HCT116 (cell line): ENCODE data around the gene NHSL1. TPM values are rescaled to one million over a fixed set of nuclear protein-coding genes. Genes with fewer than 3 reads are reported as not detected.

Experiments
- ATAC-seq: fragments of 200-7000 bp; cut with Tn5 transposase; 2 replicates; pipeline ENCODE4 v1.9.1; 2020; ENCODE audit warnings: mild to moderate bottlenecking, moderate library complexity
- BruUV-seq: library from RNA; stranded (reverse); fragments of 400-500 nt; replicated peaks from 2 replicates; lab custom pipeline; 2021; lab: Mats Ljungman, UMichigan
- CTCF ChIA-PET: fragments of 300-600 bp; sonication (Branson Sonifier 250); formaldehyde crosslinking; loops from one replicate; lab custom pipeline; 2021; ENCODE audit warnings: antibody characterized with exemption; lab: Charles Lee
- POLR2A ChIA-PET: fragments of 300-600, 350-600 bp; sonication (Branson Sonifier 250); formaldehyde crosslinking; loops from one replicate; lab custom pipeline; 2021; ENCODE audit warnings: antibody characterized with exemption; lab: Charles Lee
- RAD21 ChIA-PET, 2 experiments: fragments of 300-600 bp; sonication (Branson Sonifier 250); formaldehyde crosslinking; loops; one replicate each; lab custom pipeline; 2023; ENCODE audit warnings: low total read pairs in 2 of 2; ENCODE audit not compliant: uncharacterized antibody in 2 of 2, unreplicated experiment in 2 of 2, low non-redundant PET in 1 of 2; lab: Charles Lee
- DNase-seq: peaks from one replicate; pipeline ENCODE4 v3.0.0-alpha.2; 2010; ENCODE audit warnings: low read depth, low spot score
- H2AFZ ChIP-seq: fragments of 200-600 bp; shearing (Covaris generic), sonication (generic); 2 replicates; pipeline ENCODE4 v1.6.1; 2017; ENCODE audit warnings: low read depth, mixed run types, mixed read lengths, antibody characterized with exemption, low read length; ENCODE audit not compliant: poor library complexity, severe bottlenecking
- H3K27ac ChIP-seq: 2 replicates; pipeline ENCODE4 v1.5.1; 2012; ENCODE audit warnings: low read depth, low read length
- H3K27me3 ChIP-seq: fragments of 200-600 bp; sonication (generic); 2 replicates; pipeline ENCODE4 v1.6.1; 2016; ENCODE audit warnings: mixed run types, low read length, mixed read lengths; ENCODE audit not compliant: insufficient read depth
- H3K36me3 ChIP-seq, 2 experiments: fragments of 200-500 bp in 1 of 2; fragments of 200-600 bp in 1 of 2; sonication (Bioruptor generic) in 1 of 2; sonication (generic) in 1 of 2; 2 replicates each; pipeline versions ENCODE4 v1.5.1 to v1.6.1; 2014 to 2016; ENCODE audit warnings: low read length in 2 of 2, inconsistent platforms in 1 of 2, mixed read lengths in 1 of 2, mixed run types in 1 of 2; ENCODE audit not compliant: insufficient read depth in 2 of 2, control insufficient read depth in 1 of 2
- H3K4me1 ChIP-seq, 2 experiments: fragments of 200-600 bp in 1 of 2; sonication (generic) in 1 of 2; 2 replicates each; pipeline versions ENCODE4 v1.5.1 to v1.6.1; 2012 to 2017; ENCODE audit warnings: low read length in 2 of 2, inconsistent platforms in 1 of 2, mild to moderate bottlenecking in 1 of 2, mixed read lengths in 1 of 2, mixed run types in 1 of 2, moderate library complexity in 1 of 2; ENCODE audit not compliant: insufficient read depth in 2 of 2, control insufficient read depth in 1 of 2
- H3K4me2 ChIP-seq: fragments of 200-600 bp; sonication (generic); 2 replicates; pipeline ENCODE4 v1.6.1; 2017; ENCODE audit warnings: mixed run types, low read length, mixed read lengths
- H3K4me3 ChIP-seq, 2 experiments: fragments of 200-600 bp in 1 of 2; sonication (generic) in 1 of 2; replicated peaks in 1 of 2; 2 replicates each; pipeline ENCODE4 v1.5.1; 2011 to 2016; ENCODE audit warnings: low read length in 2 of 2, control low read depth in 1 of 2, low read depth in 1 of 2, mild to moderate bottlenecking in 1 of 2, mixed read lengths in 1 of 2, mixed run types in 1 of 2
- H3K79me2 ChIP-seq: fragments of 200-600 bp; sonication (generic); 2 replicates; pipeline ENCODE4 v1.6.1; 2017; ENCODE audit warnings: mild to moderate bottlenecking, mixed run types, low read length, moderate library complexity, mixed read lengths; ENCODE audit not compliant: insufficient read depth
- H3K9ac ChIP-seq: fragments of 200-600 bp; sonication (generic); 2 replicates; pipeline ENCODE4 v1.6.1; 2016; ENCODE audit warnings: low read length, mixed read lengths
- H3K9me2 ChIP-seq: fragments of 200-600 bp; sonication (generic), shearing (Covaris generic); 2 replicates; pipeline ENCODE4 v1.6.1; 2017; ENCODE audit warnings: mixed run types, mild to moderate bottlenecking, moderate library complexity; ENCODE audit not compliant: insufficient read depth
- H3K9me3 ChIP-seq, 2 experiments: fragments of 200-500 bp in 1 of 2; fragments of 200-600 bp in 1 of 2; sonication (Bioruptor generic) in 1 of 2; sonication (generic) in 1 of 2; 2 replicates each; pipeline ENCODE4 v1.6.1; 2014 to 2017; ENCODE audit warnings: low read length in 2 of 2, mixed read lengths in 2 of 2, inconsistent platforms in 1 of 2, low read depth in 1 of 2, mild to moderate bottlenecking in 1 of 2, mixed run types in 1 of 2, moderate library complexity in 1 of 2; ENCODE audit not compliant: control insufficient read depth in 1 of 2, insufficient read depth in 1 of 2
- H4K20me1 ChIP-seq: fragments of 200-600 bp; sonication (generic), shearing (Covaris generic); 2 replicates; pipeline ENCODE4 v1.6.1; 2017; ENCODE audit warnings: mixed run types, mild to moderate bottlenecking, moderate library complexity; ENCODE audit not compliant: insufficient read depth
- CBX3 ChIP-seq: IDR thresholded peaks from 2 replicates; pipeline ENCODE4 v1.6.1; 2012; ENCODE audit warnings: low read depth
- CEBPB ChIP-seq: IDR thresholded peaks from 2 replicates; pipeline ENCODE4 v1.6.1; 2012; ENCODE audit warnings: low read depth
- EGR1 ChIP-seq: IDR thresholded peaks from 2 replicates; pipeline ENCODE4 v1.6.1; 2012; ENCODE audit warnings: low read depth
- ELF1 ChIP-seq: IDR thresholded peaks from 2 replicates; pipeline ENCODE4 v1.6.1; 2012; ENCODE audit warnings: low read depth, borderline replicate concordance
- EZH2phosphoT487 ChIP-seq: fragments of 200-600 bp; IDR thresholded peaks from 2 replicates; pipeline ENCODE4 v1.6.1; 2018; ENCODE audit warnings: antibody characterized with exemption, borderline replicate concordance
- JUND ChIP-seq: IDR thresholded peaks from 2 replicates; pipeline ENCODE4 v1.6.1; 2012
- MAX ChIP-seq: IDR thresholded peaks from 2 replicates; pipeline ENCODE4 v1.6.1; 2012
- POLR2A ChIP-seq: IDR thresholded peaks from 2 replicates; pipeline ENCODE4 v1.7.0; 2011; ENCODE audit warnings: borderline replicate concordance; ENCODE audit not compliant: insufficient read depth, insufficient read length; ENCODE audit errors: extremely low read depth
- RAD21 ChIP-seq: IDR thresholded peaks from 2 replicates; pipeline ENCODE4 v1.6.1; 2012; ENCODE audit warnings: low read depth, mild to moderate bottlenecking
- SIN3A ChIP-seq: IDR thresholded peaks from 2 replicates; pipeline ENCODE4 v1.6.1; 2012; ENCODE audit warnings: low read depth
- TCF7L2 ChIP-seq: IDR thresholded peaks from 2 replicates; pipeline ENCODE4 v1.7.0; 2011; ENCODE audit warnings: borderline replicate concordance, inconsistent platforms; ENCODE audit not compliant: insufficient read depth, insufficient read length; ENCODE audit errors: extremely low read depth
- YY1 ChIP-seq: IDR thresholded peaks from 2 replicates; pipeline ENCODE4 v1.6.1; 2011; ENCODE audit warnings: low read length, low read depth, moderate library complexity, mild to moderate bottlenecking; ENCODE audit not compliant: insufficient replicate concordance; ENCODE audit errors: extremely low read depth
- intact Hi-C: fragments of 100-400 bp; cut with micrococcal nuclease; formaldehyde crosslinking; loops from 2 replicates; pipeline ENCODE4 v1.10.0; 2022
- total RNA-seq: library from RNA; stranded (reverse); gene quantifications from one replicate; pipeline ENCODE4 v1.2.1, GENCODE V29; 2021; ENCODE audit not compliant: unreplicated experiment
- TF ChIP-seq, protein P1 (sequence below): IDR thresholded peaks from 2 replicates; pipeline ENCODE4 v1.6.1; 2012
- TF ChIP-seq, protein P2 (sequence below), 3 experiments: fragments of 200-600 bp in 1 of 3; sonication (generic) in 1 of 3; IDR thresholded peaks in 2 of 3; conservative IDR thresholded peaks in 1 of 3; 2 replicates each; pipeline ENCODE4 v1.5.1; 2012 to 2017; ENCODE audit warnings: low read depth in 2 of 3, low read length in 2 of 3, antibody characterized with exemption in 1 of 3, borderline replicate concordance in 1 of 3, control low read depth in 1 of 3, mild to moderate bottlenecking in 1 of 3, mixed read lengths in 1 of 3, mixed run types in 1 of 3, moderate library complexity in 1 of 3; ENCODE audit not compliant: insufficient read depth in 1 of 3
- TF ChIP-seq, protein P3 (sequence below): IDR thresholded peaks from 2 replicates; pipeline ENCODE4 v1.6.1; 2011; ENCODE audit warnings: mild to moderate bottlenecking, low read length, moderate library complexity; ENCODE audit not compliant: insufficient replicate concordance; ENCODE audit errors: extremely low read depth
- TF ChIP-seq, protein P4 (sequence below): IDR thresholded peaks from 2 replicates; pipeline ENCODE4 v1.6.1; 2012; ENCODE audit warnings: low read depth

The NHSL1 gene
- total RNA-seq, 1 experiment from 2014 or later: 15.4 TPM

DNA sequence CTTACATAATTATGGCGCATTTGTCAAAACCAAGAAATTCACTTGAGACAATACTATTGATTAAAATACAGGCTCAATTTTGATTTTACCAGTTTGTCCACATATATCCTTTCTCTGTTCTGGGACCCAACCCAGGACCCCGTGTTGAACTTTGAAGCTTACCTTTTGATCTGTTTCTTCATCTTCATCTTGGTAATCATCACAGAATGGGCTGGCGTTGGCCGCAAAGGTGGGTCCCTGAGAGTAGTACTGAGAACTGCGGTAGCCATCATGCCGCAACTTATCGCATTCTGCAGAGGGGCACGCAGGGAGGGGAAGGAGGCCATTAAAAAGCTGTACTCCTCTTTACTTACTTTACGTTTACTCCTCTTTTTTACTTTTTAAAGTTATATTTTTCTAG lies 26.1 kb downstream of the NHSL1 start (continued):
- TF ChIP-seq MAX: no peak

DNA sequence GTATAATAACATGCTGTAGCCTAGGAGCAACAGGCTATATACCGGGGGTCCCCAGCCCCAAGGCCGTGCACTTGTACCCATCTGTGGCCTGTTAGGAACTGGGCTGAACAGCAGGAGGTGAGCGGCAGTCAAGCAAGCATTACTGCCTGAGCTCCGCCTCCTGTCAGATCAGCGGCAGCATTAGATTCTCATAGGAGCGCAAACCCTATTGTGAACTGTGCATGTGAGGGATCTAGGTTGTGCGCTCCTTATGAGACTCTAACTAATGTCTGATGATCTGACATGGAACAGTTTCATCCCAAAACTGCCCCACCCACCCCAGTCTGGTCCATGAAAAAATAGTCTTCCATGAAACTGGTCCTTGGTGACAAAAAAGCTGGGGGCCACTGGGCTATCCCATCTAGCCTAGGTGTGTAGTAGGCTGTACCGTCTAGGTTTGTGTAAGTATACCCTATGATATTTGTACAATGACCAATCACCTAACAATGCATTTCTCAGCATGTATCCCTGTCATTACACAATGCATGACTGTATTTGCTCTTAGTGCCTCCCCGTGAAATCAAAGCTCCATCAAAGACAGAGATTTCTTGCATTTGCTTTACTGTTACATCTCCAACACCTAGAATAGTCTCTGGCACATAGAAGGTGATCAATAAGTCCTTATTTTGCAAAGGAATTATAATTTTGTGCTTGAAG lies 30.8 kb downstream of the NHSL1 start:
- ChIA-PET POLR2A (no interaction called here), RAD21 (no interaction called here), CTCF (no interaction called here)
- ATAC-seq (peak; percentile 56), DNase-seq (peak; percentile 13)
- Histone ChIP-seq H3K36me3 (no peaks in the 10 kb centered on the region), H3K9ac (no peak overlapping the region), H3K4me3 (no peak overlapping the region), H3K4me1 (peaks cover 8 to 28% of the 10 kb centered on the region in 2 experiments; a peak in 3 of 4 replicates), H4K20me1 (no peaks in the 10 kb centered on the region), H3K27ac (no peak overlapping the region), H3K27me3 (no peaks in the 10 kb centered on the region), H3K79me2 (no peaks in the 10 kb centered on the region), H2AFZ (no peak overlapping the region), H3K9me2 (no peaks in the 10 kb centered on the region), H3K4me2 (peak overlapping the region; percentile 33), H3K9me3 (no peaks in the 10 kb centered on the region)
- BruUV-seq: no TSS peak
- intact Hi-C loops: no loop called here
- no peak for TF ChIP-seq RAD21
- TF ChIP-seq, protein P1, sequence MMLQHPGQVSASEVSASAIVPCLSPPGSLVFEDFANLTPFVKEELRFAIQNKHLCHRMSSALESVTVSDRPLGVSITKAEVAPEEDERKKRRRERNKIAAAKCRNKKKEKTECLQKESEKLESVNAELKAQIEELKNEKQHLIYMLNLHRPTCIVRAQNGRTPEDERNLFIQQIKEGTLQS: no peak
- no peak for TF ChIP-seq CBX3
- TF ChIP-seq, protein P2, sequence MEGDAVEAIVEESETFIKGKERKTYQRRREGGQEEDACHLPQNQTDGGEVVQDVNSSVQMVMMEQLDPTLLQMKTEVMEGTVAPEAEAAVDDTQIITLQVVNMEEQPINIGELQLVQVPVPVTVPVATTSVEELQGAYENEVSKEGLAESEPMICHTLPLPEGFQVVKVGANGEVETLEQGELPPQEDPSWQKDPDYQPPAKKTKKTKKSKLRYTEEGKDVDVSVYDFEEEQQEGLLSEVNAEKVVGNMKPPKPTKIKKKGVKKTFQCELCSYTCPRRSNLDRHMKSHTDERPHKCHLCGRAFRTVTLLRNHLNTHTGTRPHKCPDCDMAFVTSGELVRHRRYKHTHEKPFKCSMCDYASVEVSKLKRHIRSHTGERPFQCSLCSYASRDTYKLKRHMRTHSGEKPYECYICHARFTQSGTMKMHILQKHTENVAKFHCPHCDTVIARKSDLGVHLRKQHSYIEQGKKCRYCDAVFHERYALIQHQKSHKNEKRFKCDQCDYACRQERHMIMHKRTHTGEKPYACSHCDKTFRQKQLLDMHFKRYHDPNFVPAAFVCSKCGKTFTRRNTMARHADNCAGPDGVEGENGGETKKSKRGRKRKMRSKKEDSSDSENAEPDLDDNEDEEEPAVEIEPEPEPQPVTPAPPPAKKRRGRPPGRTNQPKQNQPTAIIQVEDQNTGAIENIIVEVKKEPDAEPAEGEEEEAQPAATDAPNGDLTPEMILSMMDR (IDR thresholded peaks at IDR 0.05 in 2 of 3, conservative IDR thresholded peaks at IDR 0.05 in 1 of 3; ENCODE audit: borderline replicate concordance in 1 of 3, insufficient read depth in 1 of 3, low read depth in 2 of 3, low read length in 2 of 3): no peak
- TF ChIP-seq EZH2phosphoT487: no peak
- TF ChIP-seq JUND: no peak
- no peak for TF ChIP-seq ELF1
- no peak for TF ChIP-seq POLR2A
- TF ChIP-seq SIN3A: no peak
- peak; percentile 50; the same call in 1 of the 2 replicates for TF ChIP-seq CEBPB
- no peak for TF ChIP-seq MAX
- TF ChIP-seq, protein P3, sequence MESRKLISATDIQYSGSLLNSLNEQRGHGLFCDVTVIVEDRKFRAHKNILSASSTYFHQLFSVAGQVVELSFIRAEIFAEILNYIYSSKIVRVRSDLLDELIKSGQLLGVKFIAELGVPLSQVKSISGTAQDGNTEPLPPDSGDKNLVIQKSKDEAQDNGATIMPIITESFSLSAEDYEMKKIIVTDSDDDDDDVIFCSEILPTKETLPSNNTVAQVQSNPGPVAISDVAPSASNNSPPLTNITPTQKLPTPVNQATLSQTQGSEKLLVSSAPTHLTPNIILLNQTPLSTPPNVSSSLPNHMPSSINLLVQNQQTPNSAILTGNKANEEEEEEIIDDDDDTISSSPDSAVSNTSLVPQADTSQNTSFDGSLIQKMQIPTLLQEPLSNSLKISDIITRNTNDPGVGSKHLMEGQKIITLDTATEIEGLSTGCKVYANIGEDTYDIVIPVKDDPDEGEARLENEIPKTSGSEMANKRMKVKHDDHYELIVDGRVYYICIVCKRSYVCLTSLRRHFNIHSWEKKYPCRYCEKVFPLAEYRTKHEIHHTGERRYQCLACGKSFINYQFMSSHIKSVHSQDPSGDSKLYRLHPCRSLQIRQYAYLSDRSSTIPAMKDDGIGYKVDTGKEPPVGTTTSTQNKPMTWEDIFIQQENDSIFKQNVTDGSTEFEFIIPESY: no peak
- no peak for TF ChIP-seq EGR1
- no peak for TF ChIP-seq YY1
- no peak for TF ChIP-seq TCF7L2
- TF ChIP-seq, protein P4, sequence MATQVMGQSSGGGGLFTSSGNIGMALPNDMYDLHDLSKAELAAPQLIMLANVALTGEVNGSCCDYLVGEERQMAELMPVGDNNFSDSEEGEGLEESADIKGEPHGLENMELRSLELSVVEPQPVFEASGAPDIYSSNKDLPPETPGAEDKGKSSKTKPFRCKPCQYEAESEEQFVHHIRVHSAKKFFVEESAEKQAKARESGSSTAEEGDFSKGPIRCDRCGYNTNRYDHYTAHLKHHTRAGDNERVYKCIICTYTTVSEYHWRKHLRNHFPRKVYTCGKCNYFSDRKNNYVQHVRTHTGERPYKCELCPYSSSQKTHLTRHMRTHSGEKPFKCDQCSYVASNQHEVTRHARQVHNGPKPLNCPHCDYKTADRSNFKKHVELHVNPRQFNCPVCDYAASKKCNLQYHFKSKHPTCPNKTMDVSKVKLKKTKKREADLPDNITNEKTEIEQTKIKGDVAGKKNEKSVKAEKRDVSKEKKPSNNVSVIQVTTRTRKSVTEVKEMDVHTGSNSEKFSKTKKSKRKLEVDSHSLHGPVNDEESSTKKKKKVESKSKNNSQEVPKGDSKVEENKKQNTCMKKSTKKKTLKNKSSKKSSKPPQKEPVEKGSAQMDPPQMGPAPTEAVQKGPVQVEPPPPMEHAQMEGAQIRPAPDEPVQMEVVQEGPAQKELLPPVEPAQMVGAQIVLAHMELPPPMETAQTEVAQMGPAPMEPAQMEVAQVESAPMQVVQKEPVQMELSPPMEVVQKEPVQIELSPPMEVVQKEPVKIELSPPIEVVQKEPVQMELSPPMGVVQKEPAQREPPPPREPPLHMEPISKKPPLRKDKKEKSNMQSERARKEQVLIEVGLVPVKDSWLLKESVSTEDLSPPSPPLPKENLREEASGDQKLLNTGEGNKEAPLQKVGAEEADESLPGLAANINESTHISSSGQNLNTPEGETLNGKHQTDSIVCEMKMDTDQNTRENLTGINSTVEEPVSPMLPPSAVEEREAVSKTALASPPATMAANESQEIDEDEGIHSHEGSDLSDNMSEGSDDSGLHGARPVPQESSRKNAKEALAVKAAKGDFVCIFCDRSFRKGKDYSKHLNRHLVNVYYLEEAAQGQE: no peak
